Measurements from ENCODE around the gene TRPM4.
"Not testable (repeated sequence)": the region's sequence is repeated elsewhere in the genome, so short reads cannot be mapped to it uniquely, and the experiment has no call there.

The TRPM4 gene

GRCh38 chr19:49127225-49127624 lies 30.4 kb upstream of the TRPM4 start:
- not testable (repeated sequence) for DNase-seq (ENCODE audit: low read depth)

- DNase-seq (ENCODE audit: low read depth): peak; percentile 83
Observed at GRCh38 chr19:49127674-49128544, 29.7 kb upstream of the TRPM4 start.

- DNase-seq (ENCODE audit: low read depth): no peak
Observed at GRCh38 chr19:49128545-49129237, 28.9 kb upstream of the TRPM4 start.

- no peak for DNase-seq (ENCODE audit: low read depth)
Observed at GRCh38 chr19:49129238-49129583, 28.4 kb upstream of the TRPM4 start.

GRCh38 chr19:49130325-49130724 lies 27.3 kb upstream of the TRPM4 start:
- no peak for DNase-seq (ENCODE audit: low read depth)

GRCh38 chr19:49132974-49133609 lies 24.5 kb upstream of the TRPM4 start:
- DNase-seq (ENCODE audit: low read depth): no peak

GRCh38 chr19:49133621-49134454 lies 23.8 kb upstream of the TRPM4 start:
- DNase-seq (ENCODE audit: low read depth): no peak

GRCh38 chr19:49135686-49136085 lies 21.9 kb upstream of the TRPM4 start:
- no peak for DNase-seq (ENCODE audit: low read depth)

GRCh38 chr19:49136771-49137171 lies 20.8 kb upstream of the TRPM4 start:
- no peak for DNase-seq (ENCODE audit: low read depth)

- DNase-seq (ENCODE audit: low read depth): no peak
Observed at GRCh38 chr19:49140951-49141350, 16.6 kb upstream of the TRPM4 start.

- DNase-seq (ENCODE audit: low read depth): no peak
Observed at GRCh38 chr19:49141352-49141751, 16.2 kb upstream of the TRPM4 start.

- DNase-seq (ENCODE audit: low read depth): no peak
Observed at GRCh38 chr19:49142866-49143335, 14.7 kb upstream of the TRPM4 start.

- peak; percentile 77 for DNase-seq (ENCODE audit: low read depth)
Observed at GRCh38 chr19:49145573-49146407, 11.8 kb upstream of the TRPM4 start.

GRCh38 chr19:49146408-49146770 lies 11.2 kb upstream of the TRPM4 start:
- DNase-seq (ENCODE audit: low read depth): not testable (repeated sequence)

GRCh38 chr19:49148044-49148682 lies 9.4 kb upstream of the TRPM4 start:
- no peak for DNase-seq (ENCODE audit: low read depth)

- DNase-seq (ENCODE audit: low read depth): peak; percentile 54
Observed at GRCh38 chr19:49148784-49149651, 8.6 kb upstream of the TRPM4 start.

- no peak for DNase-seq (ENCODE audit: low read depth)
Observed at GRCh38 chr19:49149652-49150105, 7.9 kb upstream of the TRPM4 start.

GRCh38 chr19:49150106-49150943 lies 7.3 kb upstream of the TRPM4 start:
- DNase-seq (ENCODE audit: low read depth): no peak

- no peak for DNase-seq (ENCODE audit: low read depth)
Observed at GRCh38 chr19:49150944-49151243, 6.7 kb upstream of the TRPM4 start.

All from stimulated activated CD8-positive, alpha-beta memory T cell treated with anti-CD3 and anti-CD28 coated beads, Interleukin-15, amount 100 ng/mL, for 24 hours (primary cell).